ENCODE data around the gene TCF7. TPM values are rescaled to one million over a fixed set of nuclear protein-coding genes. Genes with fewer than 3 reads are reported as not detected.

Gene TCF7
- total RNA-seq, 1 experiment from 2014 or later: 13.0 TPM

- Histone ChIP-seq H3F3A (ENCODE audit: insufficient read depth, low read depth) (peaks cover 30% of the 10 kb centered on the region), H3K9me3 (ENCODE audit: insufficient read depth, low read depth) (no peaks in the 10 kb centered on the region), H3K4me2 (no peak overlapping the region), H3K4me3 (no peak overlapping the region), H4K20me1 (ENCODE audit: insufficient read depth) (peaks cover 30% of the 10 kb centered on the region), H3K79me2 (ENCODE audit: low read depth) (peaks cover 14% of the 10 kb centered on the region; the same call in 1 of the 2 replicates), H2AFZ (no peak overlapping the region), H3K27ac (no peak overlapping the region), H3K9me2 (ENCODE audit: insufficient read depth) (no peaks in the 10 kb centered on the region), H3K27me3 (ENCODE audit: insufficient read depth, low read depth) (no peaks in the 10 kb centered on the region), H3K36me3 (ENCODE audit: low read depth) (0 out of 2 replicates have a peak, but pooled peaks cover 14% of the 10 kb centered on the region), H3K4me1 (replicated peaks; ENCODE audit: insufficient read depth) (peaks cover 21% of the 10 kb centered on the region)
- POLR2A ChIA-PET (ENCODE audit: unreplicated experiment): no interaction called here
- intact Hi-C loops (cut with micrococcal nuclease; ENCODE audit: unreplicated experiment): loop anchor here (1.0 to 5.0 kb wide), 3 partner anchors 38 to 1028 kb away; no protein-coding TSS in a partner anchor
- CTCF ChIA-PET: interaction anchor here (0.6 to 1.9 kb wide), 7 partner anchors 13 to 114 kb away, joined by 3 to 18 read pairs (median 8); no protein-coding TSS in a partner anchor
- peak; percentile 72 to 73 for DNase-seq
- no TSS peak for BruUV-seq (replicated peaks)
- TF ChIP-seq CTCF (conservative IDR thresholded peaks at IDR 0.05) (peak; percentile 83), EZH2 (IDR thresholded peaks at IDR 0.05; ENCODE audit: low read depth) (no peak)
Observed at GRCh38 chr5:134140530-134141201, 26.2 kb downstream of the TCF7 start.

GRCh38 chr5:134141331-134142050 lies 27.0 kb downstream of the TCF7 start:
- no peak overlapping the region for H3K4me3 ChIP-seq
- no peak overlapping the region for H2AFZ ChIP-seq
- H3K27ac ChIP-seq: no peak overlapping the region
- BruUV-seq (replicated peaks): no TSS peak
- H3K4me1 ChIP-seq (replicated peaks; ENCODE audit: insufficient read depth): peaks cover 21% of the 10 kb centered on the region
- H3K9me3 ChIP-seq (ENCODE audit: insufficient read depth, low read depth): no peaks in the 10 kb centered on the region
- no peaks in the 10 kb centered on the region for H3K9me2 ChIP-seq (ENCODE audit: insufficient read depth)
- ChIA-PET POLR2A (ENCODE audit: unreplicated experiment) (interaction anchor here (0.6 kb wide), 1 partner anchor 1190 kb away, joined by 3 read pairs; no protein-coding TSS in a partner anchor), CTCF (interaction anchor here (1.0 to 1.7 kb wide), 2 partner anchors 40 to 115 kb away, joined by 8 to 18 read pairs; no protein-coding TSS in a partner anchor)
- H3K4me2 ChIP-seq: no peak overlapping the region
- H4K20me1 ChIP-seq (ENCODE audit: insufficient read depth): peaks cover 34% of the 10 kb centered on the region
- H3F3A ChIP-seq (ENCODE audit: insufficient read depth, low read depth): peaks cover 34% of the 10 kb centered on the region
- intact Hi-C loops (cut with micrococcal nuclease; ENCODE audit: unreplicated experiment): loop anchor here (2.0 to 5.0 kb wide), 2 partner anchors 39 to 1029 kb away; no protein-coding TSS in a partner anchor
- TF ChIP-seq CTCF (conservative IDR thresholded peaks at IDR 0.05): no peak
- no peak for TF ChIP-seq EZH2 (IDR thresholded peaks at IDR 0.05; ENCODE audit: low read depth)
- H3K79me2 ChIP-seq (ENCODE audit: low read depth): peaks cover 15% of the 10 kb centered on the region; the same call in 1 of the 2 replicates
- H3K27me3 ChIP-seq (ENCODE audit: insufficient read depth, low read depth): no peaks in the 10 kb centered on the region
- DNase-seq: no peak
- 0 out of 2 replicates have a peak, but pooled peaks cover 14% of the 10 kb centered on the region for H3K36me3 ChIP-seq (ENCODE audit: low read depth)

- intact Hi-C loops (cut with micrococcal nuclease; ENCODE audit: unreplicated experiment): loop anchor here (5.0 kb wide), 1 partner anchor 1030 kb away; no protein-coding TSS in a partner anchor
- ChIA-PET CTCF (no interaction called here), POLR2A (ENCODE audit: unreplicated experiment) (no interaction called here)
- Histone ChIP-seq H3F3A (ENCODE audit: insufficient read depth, low read depth) (peaks cover 40% of the 10 kb centered on the region), H3K27ac (no peak overlapping the region), H2AFZ (no peak overlapping the region), H3K9me3 (ENCODE audit: insufficient read depth, low read depth) (no peaks in the 10 kb centered on the region), H3K4me2 (no peak overlapping the region), H3K4me3 (no peak overlapping the region), H3K36me3 (ENCODE audit: low read depth) (0 out of 2 replicates have a peak, but pooled peaks cover 11% of the 10 kb centered on the region), H3K9me2 (ENCODE audit: insufficient read depth) (no peaks in the 10 kb centered on the region), H3K79me2 (ENCODE audit: low read depth) (peaks cover 15% of the 10 kb centered on the region; the same call in 1 of the 2 replicates), H4K20me1 (ENCODE audit: insufficient read depth) (peaks cover 38% of the 10 kb centered on the region), H3K27me3 (ENCODE audit: insufficient read depth, low read depth) (no peaks in the 10 kb centered on the region), H3K4me1 (replicated peaks; ENCODE audit: insufficient read depth) (peaks cover 21% of the 10 kb centered on the region)
- no TSS peak for BruUV-seq (replicated peaks)
- DNase-seq: no peak
- TF ChIP-seq EZH2 (IDR thresholded peaks at IDR 0.05; ENCODE audit: low read depth) (no peak), CTCF (conservative IDR thresholded peaks at IDR 0.05) (no peak)
Observed at GRCh38 chr5:134142052-134142451, 27.6 kb downstream of the TCF7 start.

All from PC-9 (cell line).